Sciatic nerve (tissue), 2 donors: ENCODE measurements around the gene STK17A. TPM values are rescaled to one million over a fixed set of nuclear protein-coding genes. Genes with fewer than 3 reads are reported as not detected.
"Not testable (repeated sequence)": the region's sequence is repeated elsewhere in the genome, so short reads cannot be mapped to it uniquely, and the experiment has no call there.

Experiments used
- ATAC-seq: fragments of 200-7000 bp; cut with Tn5 transposase; one replicate; pipeline ENCODE4 v1.9.1; 2020; ENCODE audit warnings: mild to moderate bottlenecking, moderate library complexity
- DNase-seq: peaks from one replicate; pipeline ENCODE4 v3.0.0-alpha.2; 2020; ENCODE audit warnings: low spot score
- intact Hi-C: fragments of 100-400 bp; cut with DNase I; formaldehyde crosslinking; loops from one replicate; pipeline ENCODE4 v1.14.2; 2022
- total RNA-seq: library from RNA; stranded (reverse); fragmentation: NEBNext Ultra II Directional; extraction: Animal tissue kit (Norgen Biotek cat#: 25700); gene quantifications from one replicate; pipeline ENCODE4 v1.2.1, GENCODE V29; 2021
- donor health status: DM: no; HTN: no; CAD: no.
- donor health status: DM: no; HTN: no; CAD: no.

The STK17A gene
- total RNA-seq, 1 donor from 2014 or later, result 19.3 TPM

DNA sequence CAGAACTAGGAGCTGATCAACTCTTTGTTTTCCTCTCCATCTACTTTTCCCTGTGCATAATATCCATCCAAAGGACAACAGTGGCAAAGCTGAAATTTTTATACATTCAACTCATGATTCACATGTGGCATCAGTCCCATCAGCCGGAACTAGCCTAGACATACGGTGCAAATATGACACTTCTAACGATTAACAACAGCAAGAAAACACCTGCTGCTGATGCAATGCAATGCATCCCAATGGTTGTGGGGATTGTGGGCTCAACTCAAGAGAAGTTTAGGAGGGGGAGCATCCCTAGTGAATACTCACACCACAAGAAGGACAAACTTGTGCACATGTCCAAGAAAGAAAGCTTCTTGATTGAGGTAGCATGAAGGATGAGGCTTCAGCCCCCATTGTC is 20.5 kb upstream of the STK17A start:
- ATAC-seq (no peak), DNase-seq (no peak)
- intact Hi-C loops, result no loop called here

- no peak for DNase-seq
- intact Hi-C loops, result no loop called here
- no peak for ATAC-seq
Measured at GRCh38 chr7:43565786-43566185, 17.1 kb upstream of the STK17A start.

- intact Hi-C loops, result no loop called here
- ATAC-seq (no peak), DNase-seq (no peak)
Measured at GRCh38 chr7:43568529-43568928, 14.4 kb upstream of the STK17A start.

GRCh38 chr7:43569424-43569823 is 13.5 kb upstream of the STK17A start:
- DNase-seq, result no peak

GRCh38 chr7:43570688-43571365 is 12.1 kb upstream of the STK17A start:
- intact Hi-C loops, result no loop called here
- DNase-seq, result no peak
- no peak for ATAC-seq

More at GRCh38 chr7:43569424-43569823, 13.5 kb upstream of the STK17A start:
- ATAC-seq, result no peak
- intact Hi-C loops, result no loop called here

DNA sequence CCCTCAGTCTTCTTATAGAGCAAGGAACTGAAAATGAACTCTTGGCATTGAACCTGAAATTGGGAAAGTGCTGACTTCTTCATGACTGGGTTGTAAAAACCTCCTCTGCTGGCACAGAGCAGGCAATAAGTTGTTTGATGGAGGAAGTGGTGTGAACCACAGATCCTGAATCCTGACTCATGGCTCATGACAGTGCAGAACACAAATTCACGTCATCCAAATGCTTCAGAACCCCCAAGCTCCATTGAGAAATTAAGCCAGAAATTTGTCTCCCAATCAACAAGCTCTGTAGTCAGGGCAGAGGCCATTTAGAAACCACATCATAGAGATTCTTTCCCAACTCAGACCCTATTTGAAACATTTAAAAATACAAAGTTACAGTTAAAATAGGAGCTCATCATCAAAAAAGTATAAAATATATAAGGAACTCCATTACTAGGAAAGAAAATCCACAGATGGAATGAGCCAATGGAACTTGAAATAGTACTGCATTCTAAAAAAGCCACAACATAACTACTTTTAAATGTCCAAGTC is 10.3 kb upstream of the STK17A start:
- ATAC-seq (peak; percentile 97), DNase-seq (no peak)
- intact Hi-C loops, result no loop called here

GRCh38 chr7:43573832-43574231 is 9.1 kb upstream of the STK17A start:
- ATAC-seq, intact Hi-C loops, DNase-seq: not testable (repeated sequence)

GRCh38 chr7:43575506-43575905 is 7.4 kb upstream of the STK17A start:
- DNase-seq, result no peak
- no peak for ATAC-seq
- intact Hi-C loops, result no loop called here

GRCh38 chr7:43576241-43576640 is 6.7 kb upstream of the STK17A start:
- intact Hi-C loops, result no loop called here
- DNase-seq (no peak), ATAC-seq (no peak)

DNA sequence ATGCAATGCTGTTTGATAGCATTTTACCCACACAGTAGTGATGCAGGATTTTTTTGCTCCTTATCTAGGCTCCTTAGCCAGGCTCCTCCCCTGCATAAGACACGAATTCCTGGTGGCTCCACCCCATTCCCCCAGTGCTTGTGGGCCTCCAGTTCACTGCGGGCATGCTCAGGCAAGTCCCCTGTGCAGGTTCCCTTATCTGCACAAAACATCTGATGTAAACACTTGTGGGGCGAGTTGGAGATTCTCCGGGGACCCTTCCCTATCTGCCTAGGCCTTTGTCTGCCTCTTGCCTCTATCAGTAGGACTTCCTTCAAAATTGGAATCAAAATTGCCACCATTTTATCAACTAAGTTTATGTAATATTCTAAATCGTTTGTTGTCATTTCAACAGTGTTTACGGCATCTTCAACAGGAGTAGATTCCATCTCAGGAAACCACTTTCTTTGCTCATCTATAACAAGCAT is 5.4 kb upstream of the STK17A start:
- ATAC-seq (no peak), DNase-seq (no peak)
- intact Hi-C loops, result no loop called here

GRCh38 chr7:43583424-43584194 is 701 bp downstream of the STK17A start:
- intact Hi-C loops, result loop anchor here (5.0 kb wide), 1 partner anchor 124 kb away; no protein-coding TSS in a partner anchor
- peak; percentile 23 for ATAC-seq
- DNase-seq, result peak; percentile 83

DNA sequence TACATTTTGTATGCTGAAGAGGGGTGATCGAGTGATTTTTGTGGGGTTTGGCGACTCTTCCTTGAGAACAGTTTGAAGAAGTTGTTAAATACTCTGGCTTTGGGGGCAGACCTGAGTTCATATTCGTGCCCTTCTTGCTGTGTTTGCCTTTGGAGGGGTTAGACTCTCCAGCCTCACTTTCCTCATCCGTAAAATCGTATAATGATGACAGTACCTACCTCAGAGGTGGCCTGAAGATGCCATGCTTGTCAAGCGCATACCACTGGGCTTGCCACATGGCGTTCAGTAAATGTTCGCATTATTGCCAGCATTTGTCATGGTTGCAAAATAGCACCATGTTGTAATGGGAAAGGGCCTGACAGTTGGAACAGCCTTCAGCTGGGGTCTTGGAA is 1.3 kb downstream of the STK17A start:
- intact Hi-C loops, result loop anchor here (5.0 kb wide), 1 partner anchor 123 kb away; no protein-coding TSS in a partner anchor
- ATAC-seq (no peak), DNase-seq (no peak)

- DNase-seq, ATAC-seq: not testable (repeated sequence)
- intact Hi-C loops, result loop anchor here (5.0 kb wide), 1 partner anchor 123 kb away; no protein-coding TSS in a partner anchor
Measured at GRCh38 chr7:43584733-43585132, 1.8 kb downstream of the STK17A start.

- no peak for DNase-seq
- ATAC-seq, result peak; percentile 34
- intact Hi-C loops, result no loop called here
Measured at GRCh38 chr7:43585562-43585961, 2.7 kb downstream of the STK17A start.

- intact Hi-C loops, result no loop called here
- DNase-seq (no peak), ATAC-seq (no peak)
Measured at GRCh38 chr7:43586251-43586900, 3.5 kb downstream of the STK17A start.

GRCh38 chr7:43588477-43589132 is 5.7 kb downstream of the STK17A start:
- DNase-seq, result no peak
- intact Hi-C loops, result no loop called here
- ATAC-seq, result no peak

- DNase-seq (no peak), ATAC-seq (no peak)
- intact Hi-C loops, result no loop called here
Measured at GRCh38 chr7:43589133-43589478, 6.2 kb downstream of the STK17A start.

- intact Hi-C loops, result no loop called here
- ATAC-seq (no peak), DNase-seq (no peak)
Measured at GRCh38 chr7:43589728-43590127, 6.8 kb downstream of the STK17A start.
